Mesendoderm (in vitro differentiated cells): Measurements from ENCODE around the gene HMGN2.

ENCODE experiments used
- DNase-seq: peaks from one replicate; pipeline ENCODE4 v3.0.0; 2013
- H2AK5ac ChIP-seq: 2 replicates; pipeline ENCODE4 v1.6.1; 2013; ENCODE audit warnings: low read length, inconsistent platforms
- H2BK120ac ChIP-seq: 2 replicates; pipeline ENCODE4 v1.6.1; 2013; ENCODE audit warnings: low read depth, mild to moderate bottlenecking, low read length, moderate library complexity, mixed read lengths
- H2BK15ac ChIP-seq: replicated peaks from 2 replicates; pipeline ENCODE4 v1.6.1; 2013; ENCODE audit warnings: low read depth, mild to moderate bottlenecking, moderate library complexity
- H2BK5ac ChIP-seq: 2 replicates; pipeline ENCODE4 v1.6.1; 2013; ENCODE audit warnings: low read length, inconsistent platforms
- H3K18ac ChIP-seq: 2 replicates; pipeline ENCODE4 v1.6.1; 2013; ENCODE audit warnings: mild to moderate bottlenecking, low read length, mixed read lengths
- H3K23ac ChIP-seq: one replicate; pipeline ENCODE4 v1.6.1; 2013; ENCODE audit warnings: low read length
- H3K27ac ChIP-seq: 2 replicates; pipeline ENCODE4 v1.5.1; 2013; ENCODE audit warnings: low read depth, mild to moderate bottlenecking, inconsistent platforms, low read length, moderate library complexity
- H3K27me3 ChIP-seq: 2 replicates; pipeline ENCODE4 v1.6.1; 2013; ENCODE audit warnings: low read length, control low read depth, mild to moderate bottlenecking, inconsistent platforms; ENCODE audit not compliant: insufficient read depth, poor library complexity
- H3K36me3 ChIP-seq: 2 replicates; pipeline ENCODE4 v1.6.1; 2013; ENCODE audit warnings: low read length, inconsistent platforms; ENCODE audit not compliant: control insufficient read depth, insufficient read depth
- H3K4ac ChIP-seq: one replicate; pipeline ENCODE4 v1.6.1; 2013; ENCODE audit warnings: low read depth, mild to moderate bottlenecking, low read length, moderate library complexity
- H3K4me1 ChIP-seq: 2 replicates; pipeline ENCODE4 v1.6.1; 2013; ENCODE audit warnings: low read depth, low read length, inconsistent platforms; ENCODE audit not compliant: control insufficient read depth
- H3K4me2 ChIP-seq: 2 replicates; pipeline ENCODE4 v1.6.1; 2013; ENCODE audit warnings: low read length
- H3K4me3 ChIP-seq: 2 replicates; pipeline ENCODE4 v1.5.1; 2013; ENCODE audit warnings: mild to moderate bottlenecking, low read length
- H3K56ac ChIP-seq: one replicate; pipeline ENCODE4 v1.6.1; 2013; ENCODE audit warnings: low read length
- H3K79me1 ChIP-seq: 2 replicates; pipeline ENCODE4 v1.6.1; 2013; ENCODE audit warnings: low read length, inconsistent platforms
- H3K79me2 ChIP-seq: 2 replicates; pipeline ENCODE4 v1.6.1; 2013; ENCODE audit warnings: mild to moderate bottlenecking, low read length; ENCODE audit not compliant: control insufficient read depth, insufficient read depth
- H3K9ac ChIP-seq: 2 replicates; pipeline ENCODE4 v1.6.1; 2013; ENCODE audit warnings: low read length, inconsistent platforms
- H4K5ac ChIP-seq: one replicate; pipeline ENCODE4 v1.6.1; 2013; ENCODE audit warnings: low read length
- H4K8ac ChIP-seq: one replicate; pipeline ENCODE4 v1.6.1; 2013; ENCODE audit warnings: low read depth, mild to moderate bottlenecking, control low read depth, low read length, moderate library complexity
- WGBS: extraction: QIAGEN DNeasy Blood & Tissue Kit; methylation state at CpG from one replicate; pipeline ENCODE4 v1.1.7; 2013; ENCODE audit warnings: low lambda C conversion rate, missing lambda C conversion rate; ENCODE audit not compliant: insufficient coverage; ENCODE audit errors: extremely low coverage; 5-methylcytosine and 5-hydroxymethylcytosine counted together

HMGN2 gene

DNA sequence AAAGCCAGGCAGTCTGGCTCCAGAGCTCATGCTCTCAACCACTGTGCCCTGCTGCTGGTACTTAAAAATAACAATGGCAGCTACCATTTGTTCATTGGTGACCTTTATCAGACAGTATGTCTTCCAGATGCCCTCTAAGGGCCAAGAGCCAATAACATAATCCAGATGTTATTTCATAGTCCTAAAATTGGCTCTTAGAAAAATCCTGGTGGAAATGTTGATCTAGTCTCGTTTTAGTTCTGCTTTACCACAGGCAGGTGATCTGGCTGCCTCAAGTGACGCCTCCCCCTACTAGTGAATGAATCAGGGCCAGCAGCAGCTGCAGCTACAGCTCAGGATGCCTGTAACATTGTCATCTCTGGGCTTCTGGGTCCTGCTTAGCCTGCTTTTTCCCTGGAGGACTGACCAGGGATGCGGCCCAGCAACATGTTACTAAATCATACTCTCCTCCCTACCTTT, 12.6 kb upstream of the HMGN2 start:
- Histone ChIP-seq H2BK120ac (no peak overlapping the region), H3K4ac (no peak overlapping the region), H3K9ac (no peak overlapping the region), H3K79me1 (no peaks in the 10 kb centered on the region), H2BK5ac (no peak overlapping the region), H3K36me3 (peaks cover 3% of the 10 kb centered on the region), H4K8ac (no peak overlapping the region), H3K56ac (no peak overlapping the region), H3K23ac (no peak overlapping the region), H2AK5ac (no peak overlapping the region), H3K4me2 (no peak overlapping the region), H4K5ac (no peak overlapping the region), H3K27me3 (no peaks in the 10 kb centered on the region), H3K4me1 (no peaks in the 10 kb centered on the region), H2BK15ac (no peak overlapping the region), H3K79me2 (no peaks in the 10 kb centered on the region), H3K27ac (no peak overlapping the region), H3K18ac (no peak overlapping the region), H3K4me3 (no peak overlapping the region)
- no CpG with 5 or more reads among the region's 3 CpGs for WGBS
- no peak for DNase-seq

DNA sequence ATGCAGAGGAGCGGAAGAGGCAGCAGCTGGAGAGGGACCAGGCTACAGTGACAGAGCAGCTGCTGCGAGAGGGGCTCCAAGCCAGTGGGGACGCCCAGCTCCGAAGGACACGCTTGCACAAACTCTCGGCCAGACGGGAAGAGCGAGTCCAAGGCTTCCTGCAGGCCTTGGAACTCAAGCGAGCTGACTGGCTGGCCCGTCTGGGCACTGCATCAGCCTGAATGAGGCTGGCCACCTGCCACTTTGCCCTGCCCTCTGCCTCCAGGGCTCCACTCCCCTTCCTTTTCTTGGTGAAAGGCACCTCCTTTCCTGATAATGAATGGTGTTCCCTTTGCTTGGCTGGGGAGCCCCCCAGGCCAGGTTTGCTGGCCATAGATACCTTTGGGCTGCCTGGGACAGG, 3.3 kb upstream of the HMGN2 start:
- Histone ChIP-seq H3K4ac (no peak overlapping the region), H2BK15ac (no peak overlapping the region), H2BK5ac (no peak overlapping the region), H3K4me1 (peaks cover 8% of the 10 kb centered on the region), H3K36me3 (peaks cover 6% of the 10 kb centered on the region), H3K27me3 (no peaks in the 10 kb centered on the region), H3K56ac (no peak overlapping the region), H3K27ac (no peak overlapping the region), H3K18ac (no peak overlapping the region), H3K9ac (no peak overlapping the region), H3K4me2 (no peak overlapping the region), H3K23ac (no peak overlapping the region), H3K79me1 (peaks cover 3% of the 10 kb centered on the region), H4K5ac (no peak overlapping the region), H2AK5ac (no peak overlapping the region), H3K4me3 (no peak overlapping the region), H4K8ac (no peak overlapping the region), H3K79me2 (peaks cover 9% of the 10 kb centered on the region), H2BK120ac (no peak overlapping the region)
- no peak for DNase-seq
- WGBS: no CpG with 5 or more reads among the region's 10 CpGs

DNA sequence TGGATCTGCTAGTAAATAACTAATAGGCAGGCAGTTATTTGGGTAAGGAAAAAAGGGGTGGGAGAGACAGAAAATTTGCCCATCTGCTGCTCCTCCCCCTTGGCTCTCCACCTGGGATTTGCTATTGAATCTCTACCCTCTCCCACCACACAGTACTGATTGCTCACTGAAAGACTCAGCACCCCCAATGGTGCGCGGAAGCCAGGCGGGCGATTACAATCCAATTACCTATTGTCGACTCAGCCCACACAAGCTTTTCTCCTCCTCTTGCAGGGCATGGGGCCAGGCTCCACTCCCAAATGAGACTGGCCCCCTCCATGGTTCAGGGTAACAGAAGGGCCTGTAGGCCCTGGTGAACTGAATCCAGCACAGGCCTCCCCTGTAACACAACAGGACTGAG, 2.7 kb upstream of the HMGN2 start:
- Histone ChIP-seq H3K4me1 (peaks cover 8% of the 10 kb centered on the region), H3K36me3 (peaks cover 7% of the 10 kb centered on the region), H3K79me2 (peaks cover 14% of the 10 kb centered on the region), H2BK120ac (no peak overlapping the region), H3K9ac (no peak overlapping the region), H4K8ac (no peak overlapping the region), H2BK15ac (no peak overlapping the region), H3K4me2 (no peak overlapping the region), H3K79me1 (peaks cover 4% of the 10 kb centered on the region), H3K23ac (no peak overlapping the region), H2AK5ac (no peak overlapping the region), H3K27ac (no peak overlapping the region), H3K4ac (no peak overlapping the region), H3K18ac (no peak overlapping the region), H3K27me3 (no peaks in the 10 kb centered on the region), H4K5ac (no peak overlapping the region), H2BK5ac (no peak overlapping the region), H3K4me3 (no peak overlapping the region), H3K56ac (no peak overlapping the region)
- DNase-seq: no peak
- no CpG with 5 or more reads among the region's 5 CpGs for WGBS

DNA sequence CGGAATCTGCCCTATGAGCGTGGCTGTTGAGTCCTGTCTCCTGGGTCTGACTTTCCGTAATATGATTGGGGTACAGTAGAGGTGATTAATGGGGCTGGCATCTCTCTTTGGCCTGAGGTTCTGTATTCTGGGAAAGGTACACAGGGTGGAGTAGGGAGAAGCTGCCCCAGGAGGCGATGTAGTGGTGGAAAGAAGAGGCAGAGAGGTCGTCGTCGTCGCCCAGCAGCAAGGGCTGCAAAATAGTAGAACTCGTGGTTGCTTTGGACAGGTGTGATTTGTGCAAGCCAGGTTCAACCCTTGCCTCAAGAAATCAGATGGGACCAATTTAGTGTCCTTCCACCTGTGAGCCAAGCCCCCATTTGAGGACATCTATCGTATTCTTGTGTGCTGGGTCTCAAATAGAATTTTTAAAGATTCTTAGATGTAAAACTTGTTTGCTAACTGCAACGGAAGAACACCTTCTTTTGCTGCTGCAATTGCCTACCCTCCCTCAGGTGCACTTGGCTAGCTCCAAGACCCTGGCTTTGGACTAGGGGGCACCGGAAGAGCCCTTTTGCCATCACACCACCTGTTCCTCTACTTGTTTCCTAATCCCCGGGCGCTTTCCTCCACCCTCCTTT, 1.3 kb upstream of the HMGN2 start:
- Histone ChIP-seq H3K4me2 (peak overlapping the region; percentile 94), H2BK5ac (no peak overlapping the region), H3K79me2 (peaks cover 17% of the 10 kb centered on the region), H3K4ac (no peak overlapping the region), H3K79me1 (peaks cover 10% of the 10 kb centered on the region), H4K5ac (no peak overlapping the region), H3K9ac (peak overlapping the region; percentile 81), H3K18ac (no peak overlapping the region), H2BK120ac (no peak overlapping the region), H3K36me3 (peaks cover 13% of the 10 kb centered on the region), H2AK5ac (no peak overlapping the region), H3K27me3 (no peaks in the 10 kb centered on the region), H3K4me3 (no peak overlapping the region), H2BK15ac (no peak overlapping the region), H3K56ac (peak overlapping the region; percentile 88), H3K4me1 (peaks cover 8% of the 10 kb centered on the region), H3K27ac (no peak overlapping the region), H3K23ac (no peak overlapping the region), H4K8ac (no peak overlapping the region)
- no CpG with 5 or more reads among the region's 14 CpGs for WGBS
- DNase-seq: no peak

DNA sequence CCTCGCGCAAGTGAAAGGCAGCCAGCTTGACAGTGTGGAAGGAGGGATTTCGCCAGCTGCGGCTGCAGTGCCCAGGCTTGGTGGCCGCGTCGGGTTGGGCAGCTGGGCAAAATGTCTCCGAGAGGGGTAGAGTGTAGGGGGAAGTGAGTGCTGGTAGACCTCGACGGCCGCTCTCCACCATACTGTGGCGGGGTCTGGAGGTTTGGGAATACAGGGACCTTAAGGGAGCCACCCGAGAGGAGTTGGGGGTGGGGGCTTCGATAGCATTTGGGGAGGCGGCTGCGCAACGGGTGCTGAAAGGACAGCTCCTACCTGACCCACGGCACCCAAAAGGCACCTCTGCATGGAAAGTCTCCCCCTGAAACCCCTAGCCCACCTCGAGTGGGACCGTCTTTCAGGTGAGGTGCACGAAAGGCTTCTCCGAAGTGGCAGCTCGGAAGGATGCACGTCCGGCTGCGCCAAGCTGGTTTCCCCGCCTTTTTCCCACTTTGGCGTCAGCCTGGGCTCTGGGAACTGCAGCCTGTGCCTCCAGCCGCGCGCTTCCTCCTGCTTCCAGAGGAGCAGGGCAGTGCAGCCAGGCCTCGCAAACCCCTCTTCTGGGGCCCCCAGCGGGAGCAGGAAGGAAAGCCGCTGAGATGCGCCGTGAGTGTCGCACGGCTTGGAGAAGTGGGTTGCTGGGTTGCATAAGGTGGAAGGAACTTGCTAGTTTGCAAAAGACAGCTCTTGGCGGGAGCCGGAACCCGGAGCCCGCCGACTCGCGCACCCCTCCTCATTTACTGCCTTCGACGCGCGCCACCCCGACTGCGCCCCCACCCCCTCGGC, 531 bp upstream of the HMGN2 start:
- Histone ChIP-seq H3K56ac (peak overlapping the region; percentile 88), H3K4me1 (peaks cover 8% of the 10 kb centered on the region), H2BK15ac (no peak overlapping the region), H3K9ac (peak overlapping the region; percentile 81), H3K27me3 (no peaks in the 10 kb centered on the region), H3K79me1 (peaks cover 11% of the 10 kb centered on the region), H3K23ac (peak overlapping the region; percentile 59), H3K27ac (peak overlapping the region; percentile 87), H3K18ac (peak overlapping the region; percentile 2), H2BK120ac (no peak overlapping the region), H3K4me2 (peak overlapping the region; percentile 94), H3K36me3 (peaks cover 17% of the 10 kb centered on the region), H3K79me2 (peaks cover 17% of the 10 kb centered on the region), H3K4ac (no peak overlapping the region), H2AK5ac (no peak overlapping the region), H2BK5ac (no peak overlapping the region), H4K5ac (no peak overlapping the region), H3K4me3 (peak overlapping the region; percentile 51), H4K8ac (no peak overlapping the region)
- peak; percentile 95 for DNase-seq
- no CpG with 5 or more reads among the region's 52 CpGs for WGBS
